GM12873 (cell line): ENCODE data around the gene PTPMT1.

Experiments used
- TF ChIP-seq, protein P1 (sequence below): IDR thresholded peaks from 2 replicates; pipeline ENCODE4 v1.5.1; 2012; ENCODE audit warnings: low read depth, mild to moderate bottlenecking, moderate library complexity, low read length, control low read depth; ENCODE audit not compliant: insufficient read depth; ENCODE audit errors: missing control alignments

Gene PTPMT1

GRCh38 chr11:47583844-47584243, 18.4 kb downstream of the PTPMT1 start:
- TF ChIP-seq, protein P1, sequence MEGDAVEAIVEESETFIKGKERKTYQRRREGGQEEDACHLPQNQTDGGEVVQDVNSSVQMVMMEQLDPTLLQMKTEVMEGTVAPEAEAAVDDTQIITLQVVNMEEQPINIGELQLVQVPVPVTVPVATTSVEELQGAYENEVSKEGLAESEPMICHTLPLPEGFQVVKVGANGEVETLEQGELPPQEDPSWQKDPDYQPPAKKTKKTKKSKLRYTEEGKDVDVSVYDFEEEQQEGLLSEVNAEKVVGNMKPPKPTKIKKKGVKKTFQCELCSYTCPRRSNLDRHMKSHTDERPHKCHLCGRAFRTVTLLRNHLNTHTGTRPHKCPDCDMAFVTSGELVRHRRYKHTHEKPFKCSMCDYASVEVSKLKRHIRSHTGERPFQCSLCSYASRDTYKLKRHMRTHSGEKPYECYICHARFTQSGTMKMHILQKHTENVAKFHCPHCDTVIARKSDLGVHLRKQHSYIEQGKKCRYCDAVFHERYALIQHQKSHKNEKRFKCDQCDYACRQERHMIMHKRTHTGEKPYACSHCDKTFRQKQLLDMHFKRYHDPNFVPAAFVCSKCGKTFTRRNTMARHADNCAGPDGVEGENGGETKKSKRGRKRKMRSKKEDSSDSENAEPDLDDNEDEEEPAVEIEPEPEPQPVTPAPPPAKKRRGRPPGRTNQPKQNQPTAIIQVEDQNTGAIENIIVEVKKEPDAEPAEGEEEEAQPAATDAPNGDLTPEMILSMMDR: no peak

- TF ChIP-seq, protein P1: no peak
Observed at GRCh38 chr11:47586098-47586855, 20.9 kb downstream of the PTPMT1 start, which contains the start of gene FAM180B. FAM180B (plus strand) TSS chr11:47586678; CDS start chr11:47586769, 91 bp downstream.

DNA sequence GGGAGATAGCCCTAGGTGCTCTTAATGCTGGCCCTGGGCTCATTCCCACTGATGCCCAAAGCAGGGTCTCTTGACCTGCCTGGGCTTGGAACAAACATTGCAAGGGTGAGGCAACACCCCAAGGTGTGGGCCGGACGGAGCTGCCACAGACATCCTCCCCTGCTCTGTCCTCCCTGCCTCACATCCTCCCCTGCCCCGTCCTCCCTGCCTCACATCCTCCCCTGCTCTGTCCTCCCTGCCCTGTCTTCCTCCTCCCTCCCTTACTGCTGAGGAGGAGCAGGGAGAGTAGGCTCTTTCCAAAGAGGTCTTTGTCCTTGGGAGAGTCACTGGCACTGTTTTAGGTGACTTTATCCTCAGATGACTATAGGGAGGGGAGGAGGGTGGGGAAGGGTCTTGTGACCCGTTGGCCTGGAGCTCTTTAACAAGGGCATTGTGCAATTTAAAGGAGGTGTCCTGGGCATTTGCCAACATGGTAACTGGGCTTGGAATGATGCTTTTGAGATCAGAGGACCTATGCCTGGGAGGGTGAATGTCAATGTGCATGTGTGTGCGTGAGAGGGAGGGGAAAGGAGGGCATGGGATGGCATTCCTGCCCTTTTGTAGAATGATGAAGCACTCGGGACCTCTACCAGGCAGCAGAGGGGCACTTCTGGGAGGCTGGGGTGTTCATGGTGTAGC, 21.8 kb downstream of the PTPMT1 start:
- TF ChIP-seq, protein P1: no peak

- TF ChIP-seq, protein P1: no peak
Observed at GRCh38 chr11:47587723-47588326, 22.4 kb downstream of the PTPMT1 start.

- TF ChIP-seq, protein P1: no peak
Observed at GRCh38 chr11:47589118-47589517, 23.7 kb downstream of the PTPMT1 start.

GRCh38 chr11:47589584-47589976, 24.2 kb downstream of the PTPMT1 start:
- TF ChIP-seq, protein P1: no peak

GRCh38 chr11:47589977-47590861, 24.8 kb downstream of the PTPMT1 start:
- TF ChIP-seq, protein P1: no peak
